CD4-positive, alpha-beta T cell treated with Interleukin-12 subunit alpha and Interleukin-12 subunit beta, for 1 hour (primary cell): ENCODE results near the gene RDH5.

ENCODE experiments used
- DNase-seq: peaks from one replicate; pipeline ENCODE4 v3.0.0-alpha.2; 2020

Gene RDH5

DNA sequence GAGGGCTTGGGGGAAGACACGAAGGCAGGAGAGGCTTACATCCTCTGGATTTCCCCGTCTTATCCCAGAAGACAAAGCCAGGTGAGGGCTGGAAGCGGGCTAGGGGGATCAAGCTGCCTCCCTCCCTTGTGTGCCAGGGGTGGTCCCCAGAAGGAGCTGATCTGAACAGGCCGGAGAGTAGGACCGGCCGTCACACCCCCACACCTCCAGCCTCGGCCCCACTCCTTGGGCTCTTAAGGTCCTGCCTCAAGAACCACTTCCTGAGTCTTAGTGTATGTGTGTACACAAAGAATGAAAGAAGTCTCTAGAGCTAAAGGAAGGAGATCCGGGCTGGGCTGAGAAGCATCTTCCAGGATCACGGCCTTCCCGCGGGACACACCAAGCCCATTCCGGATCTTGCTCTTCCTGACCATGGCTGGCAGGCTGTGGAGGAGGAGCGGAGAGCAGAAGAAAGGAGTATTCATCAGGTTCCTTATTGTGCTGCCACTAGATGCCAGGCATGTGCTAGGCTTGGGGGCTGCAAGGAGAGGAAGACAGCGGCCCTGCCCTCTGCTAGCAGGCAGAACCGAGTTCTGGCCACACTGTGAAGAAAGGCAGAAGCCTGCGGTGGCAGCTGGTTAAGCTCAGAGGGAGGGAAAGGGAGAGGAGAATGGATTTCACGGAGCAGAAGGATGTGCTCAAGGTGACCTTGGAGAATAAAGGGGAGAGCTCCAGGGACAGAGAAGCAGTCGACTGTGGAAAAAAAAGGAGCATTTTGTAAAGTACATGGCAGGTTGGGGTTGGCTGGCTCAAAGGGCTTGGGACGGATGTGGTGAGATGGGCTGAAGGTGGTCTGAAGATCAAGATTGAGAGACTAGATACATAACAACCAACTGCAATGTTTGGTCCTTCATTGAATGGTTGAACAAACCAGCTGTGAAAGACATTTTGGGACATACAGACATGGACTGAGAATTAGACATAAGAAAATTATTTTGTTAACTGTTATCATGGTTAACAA is 9.9 kb downstream of the RDH5 start:
- peak; percentile 38 for DNase-seq

DNA sequence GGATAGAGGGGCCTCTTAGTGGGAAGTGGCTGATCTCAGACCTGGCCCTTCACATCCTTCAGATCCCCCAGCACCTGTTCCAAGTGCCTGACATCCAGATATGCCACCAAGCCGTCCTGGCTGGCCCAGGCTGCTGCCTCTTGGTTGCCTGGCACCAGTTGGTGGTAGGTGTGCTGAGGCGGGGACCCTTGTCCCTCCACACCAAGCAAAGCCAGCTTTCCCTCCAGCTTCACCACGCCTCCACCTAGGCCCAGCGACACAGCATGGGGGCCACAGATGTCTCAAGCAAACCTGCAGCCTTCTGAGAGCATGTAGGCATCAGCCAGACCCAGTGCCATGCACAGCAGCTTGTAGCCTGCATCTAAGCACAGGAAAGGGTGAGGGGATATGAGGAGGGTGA is 12.1 kb downstream of the RDH5 start:
- no peak for DNase-seq

DNA sequence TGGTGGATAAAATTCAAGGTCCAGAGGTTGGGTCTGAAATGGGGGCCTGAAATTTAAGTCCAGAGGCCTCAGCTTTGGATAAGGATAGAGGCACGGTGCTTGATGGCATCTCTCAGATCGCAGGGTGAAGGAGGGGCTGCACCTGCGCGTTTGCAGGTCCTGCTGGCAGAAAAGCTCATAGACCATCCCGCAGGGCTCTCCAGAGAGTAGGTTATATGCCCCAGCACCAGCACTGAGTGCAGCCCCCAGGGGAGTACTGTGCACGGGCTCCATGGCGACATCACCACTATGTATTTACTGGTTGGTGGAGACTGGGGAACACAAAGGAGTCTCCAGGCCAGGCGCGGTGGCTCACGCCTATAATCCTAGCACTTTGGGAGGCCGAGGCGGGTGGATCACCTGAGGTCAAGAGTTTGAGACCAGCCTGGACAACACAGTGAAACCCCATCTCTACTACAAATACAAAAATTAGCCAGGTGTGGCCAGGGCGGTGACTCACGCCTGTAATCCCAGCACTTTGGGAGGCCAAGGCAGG is 12.9 kb downstream of the RDH5 start:
- DNase-seq = no peak

DNA sequence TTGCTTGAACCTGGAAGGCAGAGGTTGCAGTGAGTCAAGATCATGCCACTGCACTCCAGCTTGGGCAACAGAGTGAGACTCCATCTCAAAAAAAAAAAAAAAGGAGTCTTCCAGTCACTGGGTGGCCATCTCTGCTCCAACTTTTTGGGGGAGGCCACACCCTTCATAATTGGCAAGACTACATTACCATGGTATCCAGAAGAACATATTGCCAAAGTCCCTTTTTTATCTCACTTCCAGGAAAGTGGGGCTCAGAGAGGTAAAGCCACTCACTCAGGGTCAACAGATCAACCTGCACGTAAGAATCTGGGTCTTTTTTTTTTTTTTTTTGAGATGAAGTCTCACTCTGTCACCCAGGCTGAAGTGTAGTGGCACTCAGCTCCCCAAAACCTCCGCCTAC is 13.7 kb downstream of the RDH5 start:
- DNase-seq = no peak

DNA sequence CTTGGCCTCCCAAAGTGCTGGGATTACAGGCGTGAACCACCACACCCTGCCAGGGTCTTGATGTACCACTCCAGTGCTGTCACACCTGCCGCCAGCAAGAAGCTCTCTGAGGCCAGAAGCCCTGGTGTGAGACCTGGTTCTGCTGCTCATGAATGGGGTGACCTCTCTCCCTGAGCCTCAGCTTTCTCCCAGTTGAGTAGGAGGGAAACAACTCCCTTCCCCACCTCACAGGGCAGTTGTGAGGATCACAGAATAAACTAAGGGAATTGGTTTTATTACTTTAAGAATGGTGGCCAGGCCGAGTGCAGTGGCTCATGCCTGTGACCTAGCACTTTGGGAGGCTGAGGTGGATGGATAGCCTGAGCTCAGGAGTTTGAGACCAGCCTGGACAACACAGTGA is 14.4 kb downstream of the RDH5 start:
- no peak for DNase-seq

DNA sequence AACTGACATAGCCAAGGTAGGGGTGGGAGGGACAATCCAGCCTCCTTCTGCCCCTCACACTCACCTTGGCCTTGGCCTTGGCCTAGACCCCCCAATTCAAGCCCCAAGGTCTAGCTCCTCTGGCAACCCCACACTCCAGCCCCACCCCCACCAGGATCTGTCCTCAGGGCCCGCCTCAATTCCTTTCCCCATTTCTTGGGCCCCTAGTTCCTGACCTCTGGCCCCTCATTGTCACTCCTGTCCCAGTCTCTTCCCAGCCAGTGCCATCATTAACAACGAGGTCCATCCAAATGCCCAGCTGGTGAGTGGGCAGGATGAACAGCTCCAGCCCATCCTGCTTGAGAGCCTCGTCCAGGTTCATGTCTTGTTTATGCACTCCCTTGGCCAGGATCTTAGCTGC is 15.9 kb downstream of the RDH5 start:
- no peak for DNase-seq

- DNase-seq = peak; percentile 69
Measured at GRCh38 chr12:55736780-55737580, 16.8 kb downstream of the RDH5 start.

DNA sequence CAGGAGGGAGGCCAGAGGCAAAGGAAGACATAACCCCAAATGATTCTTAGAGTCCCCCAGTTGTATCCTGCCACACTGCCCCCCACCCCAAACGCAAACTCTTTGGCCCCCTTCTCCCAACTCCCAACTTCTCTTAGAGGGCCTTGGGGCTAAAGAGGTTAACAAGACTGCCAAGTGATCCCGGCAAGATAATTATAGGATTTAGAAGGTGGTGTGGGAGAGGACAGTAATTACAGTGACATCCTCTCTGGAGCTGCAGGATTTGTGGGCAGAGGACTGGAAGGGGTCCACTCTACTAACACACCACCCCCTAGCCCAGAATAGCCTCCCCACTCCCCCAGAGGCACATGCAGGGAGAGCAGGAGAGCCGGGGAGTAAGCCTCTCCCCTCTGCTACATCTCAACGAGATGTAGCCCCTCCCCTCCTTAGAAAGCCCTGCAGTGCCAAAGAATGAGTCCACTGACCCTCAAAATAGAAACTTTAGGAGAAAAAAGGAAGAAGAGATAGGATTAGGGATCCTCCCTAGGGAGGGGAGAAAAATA is 17.5 kb downstream of the RDH5 start:
- DNase-seq = no peak

DNA sequence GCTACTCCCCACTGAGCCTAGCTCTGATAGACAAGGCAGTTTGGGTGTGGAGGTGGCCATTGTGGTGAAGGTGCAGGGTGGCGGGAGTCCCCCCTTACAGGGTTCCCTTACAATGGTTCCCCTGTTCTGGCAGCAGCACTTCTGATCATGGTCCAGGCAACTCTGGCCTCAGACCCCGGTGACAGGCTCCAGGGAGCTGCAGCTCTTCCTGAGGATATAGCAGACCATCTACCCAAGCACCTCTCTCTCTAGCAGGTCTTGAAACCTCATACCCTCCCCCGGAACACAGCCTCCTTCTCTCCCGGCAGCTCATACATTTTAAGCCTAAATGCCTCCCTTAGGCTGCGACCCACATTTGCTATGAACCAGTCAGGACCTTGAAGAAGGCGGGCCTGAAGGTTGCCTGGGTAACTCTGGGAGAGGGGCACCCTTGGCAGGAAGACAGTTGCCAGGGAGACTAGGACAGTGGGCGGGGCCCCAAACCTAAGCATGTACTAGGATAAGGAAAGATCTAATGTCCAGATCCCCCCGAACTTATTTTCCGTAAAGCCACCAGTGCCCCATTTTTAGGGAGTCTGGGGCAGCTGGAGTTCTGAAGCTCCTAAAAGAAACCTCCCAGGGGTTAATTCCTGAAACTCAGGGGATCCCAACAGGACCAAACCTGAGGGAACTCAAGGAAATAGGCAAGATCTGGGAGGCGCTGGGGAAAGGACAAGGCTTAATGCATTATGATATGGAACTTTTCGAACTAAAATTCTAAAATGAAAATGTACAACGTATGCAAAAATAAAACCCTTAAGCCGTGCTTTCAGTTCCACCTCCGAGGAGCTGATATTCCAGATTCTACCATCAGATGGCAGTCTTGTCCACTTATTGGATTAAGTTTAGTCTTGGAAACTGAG is 18.2 kb downstream of the RDH5 start:
- peak; percentile 89 for DNase-seq

DNA sequence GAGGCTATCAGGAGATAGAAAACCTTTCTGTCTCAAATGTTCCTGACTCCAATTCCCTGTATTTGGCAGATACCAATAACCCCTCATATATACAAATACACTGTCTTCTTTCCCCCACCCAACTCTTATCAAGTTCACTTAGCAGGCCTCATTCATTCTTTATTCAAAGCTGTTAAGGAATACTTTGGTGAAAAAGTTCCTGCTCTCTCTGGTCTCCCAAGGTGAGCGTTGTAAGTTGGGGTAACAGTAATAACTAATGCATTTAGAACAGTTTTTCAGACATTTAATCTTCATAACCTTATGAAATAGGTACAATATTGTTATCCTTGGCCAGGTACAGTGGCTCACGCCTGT is 18.8 kb downstream of the RDH5 start:
- DNase-seq = no peak

- no peak for DNase-seq
Measured at GRCh38 chr12:55741931-55742680, 21.9 kb downstream of the RDH5 start.

GRCh38 chr12:55742719-55743405 is 22.7 kb downstream of the RDH5 start, which contains the start of gene GDF11:
TSS of gene GDF11 (plus strand) at chr12:55743122. CDS start at chr12:55743317, 195 bp downstream.
- peak; percentile 82 for DNase-seq

- peak; percentile 53 for DNase-seq
Measured at GRCh38 chr12:55743406-55744339, 23.5 kb downstream of the RDH5 start.

DNA sequence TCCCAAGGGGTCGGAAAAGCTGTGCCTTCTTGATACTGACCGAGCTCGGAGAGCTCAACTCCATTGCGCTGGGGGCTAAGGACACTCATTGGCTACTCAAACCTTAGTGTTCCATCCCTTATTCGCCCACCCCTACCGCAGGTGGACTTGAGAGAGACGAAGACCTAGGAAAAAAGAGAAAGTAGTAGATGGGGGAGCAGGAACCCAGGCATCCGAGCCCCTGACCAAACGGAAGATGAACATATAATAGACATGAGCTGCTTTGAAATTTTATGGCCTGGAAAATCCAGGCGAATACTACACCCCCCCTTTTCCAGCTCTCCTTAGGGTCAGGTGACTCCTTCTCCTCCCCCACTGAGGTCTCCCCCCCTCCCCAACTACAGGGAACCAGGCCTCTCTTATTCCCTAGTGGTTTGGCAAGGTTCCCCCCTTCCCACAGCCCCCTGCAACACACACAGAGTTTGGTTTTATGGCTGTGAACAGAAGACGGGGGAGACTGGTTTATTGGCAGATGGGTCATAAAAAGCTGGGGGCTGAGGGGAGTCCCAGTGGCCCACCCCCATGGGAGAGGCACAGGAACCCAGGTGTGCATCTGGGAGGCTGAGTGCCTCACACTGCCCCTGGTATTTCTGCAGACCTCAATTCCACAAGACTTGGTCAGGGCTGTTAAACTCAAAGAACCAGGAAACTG is 24.3 kb downstream of the RDH5 start:
- no peak for DNase-seq

DNA sequence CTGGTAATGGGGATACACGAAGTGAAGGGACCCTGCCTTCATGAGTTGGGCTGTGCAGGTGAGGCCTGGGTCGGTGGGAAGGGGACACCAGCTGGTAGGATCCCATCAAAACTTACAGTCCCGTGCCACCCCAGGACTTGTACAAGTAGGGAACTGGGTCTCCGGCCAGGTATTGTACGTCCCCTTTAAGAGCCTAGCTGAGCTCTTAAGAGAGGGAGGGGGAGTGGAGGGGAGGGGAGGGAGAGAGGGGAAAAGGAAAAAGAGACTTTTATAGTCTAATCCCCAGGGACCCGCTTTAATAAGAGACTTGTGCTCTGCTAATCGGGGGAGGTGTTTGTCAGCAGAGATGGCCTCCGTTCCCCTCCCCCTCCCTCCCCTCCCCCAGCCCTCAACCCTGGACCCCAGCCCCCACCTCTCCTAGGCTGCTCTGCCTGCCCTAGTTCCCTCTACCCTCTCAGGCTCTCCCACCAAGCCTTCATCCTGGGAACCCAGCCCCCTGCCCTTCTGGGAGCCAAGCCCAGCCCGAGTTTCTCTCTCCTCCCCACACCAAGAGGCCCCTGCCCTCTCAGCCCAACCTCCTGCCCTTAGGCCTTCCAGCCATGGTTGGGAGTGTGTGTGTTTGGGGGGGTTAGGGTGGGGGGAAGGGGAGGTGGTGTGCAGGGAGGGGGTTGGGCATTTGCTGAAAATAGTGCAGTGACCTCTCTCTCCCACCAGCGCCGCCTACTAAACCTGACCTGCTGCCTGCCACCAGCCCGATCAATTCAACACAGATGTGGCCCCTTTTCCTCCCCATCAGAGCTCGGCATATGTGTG is 25.4 kb downstream of the RDH5 start:
- no peak for DNase-seq

- DNase-seq = no peak
Measured at GRCh38 chr12:55746174-55746912, 26.1 kb downstream of the RDH5 start.

GRCh38 chr12:55746913-55747231 is 26.7 kb downstream of the RDH5 start:
- no peak for DNase-seq
